CD14-positive monocyte (primary cell): Measurements from ENCODE around the gene NMT1. TPM values are rescaled to one million over a fixed set of nuclear protein-coding genes. Genes with fewer than 3 reads are reported as not detected.

ENCODE experiments used
- DNase-seq, 3 donors: peaks; one replicate each; pipeline ENCODE4 v3.0.0-alpha.2; 2011 to 2022
- H2AFZ ChIP-seq: 2 replicates; pipeline ENCODE4 v1.6.0; 2012; ENCODE audit warnings: mild to moderate bottlenecking, low read depth, low read length, inconsistent platforms; ENCODE audit not compliant: insufficient read depth, poor library complexity, severe bottlenecking
- H3K27ac ChIP-seq, 2 donors: 1 replicate in 1 of 2; 2 replicates in 1 of 2; pipeline ENCODE4 v1.5.1; 2012 to 2013; ENCODE audit warnings: low read length in 2 of 2, control low read depth in 1 of 2, inconsistent platforms in 1 of 2, low read depth in 1 of 2, mild to moderate bottlenecking in 1 of 2
- H3K27me3 ChIP-seq, 2 donors: one replicate each; pipeline versions ENCODE4 v1.6.0 to v1.6.1; 2011 to 2013; ENCODE audit warnings: low read length in 2 of 2; ENCODE audit not compliant: control insufficient read depth in 2 of 2, insufficient read depth in 2 of 2
- H3K36me3 ChIP-seq, 2 donors: replicated peaks in 1 of 2; 1 replicate in 1 of 2; 2 replicates in 1 of 2; pipeline versions ENCODE4 v1.5.1 to v1.6.1; 2012 to 2013; ENCODE audit warnings: low read length in 2 of 2, control low read depth in 1 of 2, inconsistent platforms in 1 of 2, mild to moderate bottlenecking in 1 of 2; ENCODE audit not compliant: insufficient read depth in 2 of 2, control insufficient read depth in 1 of 2
- H3K4me1 ChIP-seq, 2 donors: 1 replicate in 1 of 2; 2 replicates in 1 of 2; pipeline versions ENCODE4 v1.5.1 to v1.6.1; 2012 to 2013; ENCODE audit warnings: low read length in 2 of 2, control low read depth in 1 of 2, inconsistent platforms in 1 of 2, mild to moderate bottlenecking in 1 of 2, moderate library complexity in 1 of 2; ENCODE audit not compliant: insufficient read depth in 2 of 2, control insufficient read depth in 1 of 2
- H3K4me2 ChIP-seq: replicated peaks from 2 replicates; pipeline ENCODE3; 2012; ENCODE audit warnings: low read length, moderate library complexity, mild to moderate bottlenecking; ENCODE audit not compliant: poor library complexity, severe bottlenecking; ENCODE audit errors: extremely low read depth
- H3K4me3 ChIP-seq, 3 experiments: fragments of 200-600 bp in 1 of 3; sonication (generic) in 1 of 3; replicated peaks in 1 of 3; 1 replicate in 2 of 3; 2 replicates in 1 of 3; pipeline ENCODE4 v1.5.1; 2011 to 2013; ENCODE audit warnings: low read length in 3 of 3, mild to moderate bottlenecking in 3 of 3, control low read depth in 2 of 3, low read depth in 2 of 3, inconsistent platforms in 1 of 3, moderate library complexity in 1 of 3
- H3K79me2 ChIP-seq: 2 replicates; pipeline ENCODE4 v1.6.0; 2012; ENCODE audit warnings: mild to moderate bottlenecking, control low read depth, inconsistent platforms, low read length, moderate library complexity; ENCODE audit not compliant: insufficient read depth
- H3K9ac ChIP-seq: 2 replicates; pipeline ENCODE4 v1.6.0; 2017; ENCODE audit warnings: low read length, mild to moderate bottlenecking; ENCODE audit not compliant: insufficient read depth, poor library complexity, severe bottlenecking
- H3K9me3 ChIP-seq, 2 donors: replicated peaks in 1 of 2; 1 replicate in 1 of 2; 2 replicates in 1 of 2; pipeline versions ENCODE4 v1.5.1 to v1.6.1; 2012 to 2013; ENCODE audit warnings: low read length in 2 of 2, control low read depth in 1 of 2; ENCODE audit not compliant: control insufficient read depth in 1 of 2, insufficient read depth in 1 of 2
- H4K20me1 ChIP-seq: 2 replicates; pipeline ENCODE4 v1.6.0; 2012; ENCODE audit warnings: mild to moderate bottlenecking, low read length, control low read depth, moderate library complexity; ENCODE audit not compliant: insufficient read depth
- H3K27ac Mint-ChIP-seq, 7 donors: one replicate each; pipeline ENCODE4 v1.8.0; 2020; ENCODE audit warnings: mild to moderate bottlenecking in 7 of 7, mixed read lengths in 7 of 7, moderate library complexity in 6 of 7, inconsistent platforms in 2 of 7
- H3K27me3 Mint-ChIP-seq, 3 donors: one replicate each; pipeline ENCODE4 v1.8.0; 2021 to 2022; ENCODE audit warnings: low read depth in 3 of 3, mild to moderate bottlenecking in 3 of 3, mixed read lengths in 3 of 3, moderate library complexity in 3 of 3, inconsistent platforms in 1 of 3
- H3K36me3 Mint-ChIP-seq, 2 donors: one replicate each; pipeline ENCODE4 v1.8.0; 2020; ENCODE audit warnings: mixed read lengths in 2 of 2, inconsistent platforms in 1 of 2, mild to moderate bottlenecking in 1 of 2
- H3K4me1 Mint-ChIP-seq: one replicate; pipeline ENCODE4 v1.8.0; 2020; ENCODE audit warnings: mild to moderate bottlenecking, mixed read lengths
- H3K4me3 Mint-ChIP-seq, 2 donors: one replicate each; pipeline ENCODE4 v1.8.0; 2020; ENCODE audit warnings: mild to moderate bottlenecking in 2 of 2, mixed read lengths in 2 of 2, moderate library complexity in 1 of 2
- H3K9me3 Mint-ChIP-seq, 7 donors: one replicate each; pipeline ENCODE4 v1.8.0; 2020 to 2022; ENCODE audit warnings: mixed read lengths in 7 of 7, mild to moderate bottlenecking in 6 of 7, moderate library complexity in 6 of 7, inconsistent platforms in 2 of 7
- CTCF ChIP-seq: fragments of 200-600 bp; IDR thresholded peaks from one replicate; pipeline ENCODE4 v1.8.0; 2022; ENCODE audit warnings: antibody characterized with exemption, mild to moderate bottlenecking
- WGBS: methylation state at CpG from one replicate; pipeline ENCODE4 v1.1.5; 2013; ENCODE audit warnings: missing lambda C conversion rate; ENCODE audit not compliant: insufficient coverage; 5-methylcytosine and 5-hydroxymethylcytosine counted together
- intact Hi-C, 2 donors: fragments of 100-400 bp; cut with micrococcal nuclease; formaldehyde crosslinking; loops; one replicate each; pipeline versions ENCODE4 v1.15.0 to v1.15.1; 2023
- polyA plus RNA-seq, 3 donors: library from polyadenylated mRNA; depleted of rRNA in 1 of 3; unstranded in 2 of 3; stranded (reverse) in 1 of 3; fragments of 300-500 nt in 2 of 3; fragments of >200 nt in 1 of 3; fragmentation: Illumina TruSeq in 2 of 3; gene quantifications; 1 replicate in 2 of 3; 2 replicates in 1 of 3; pipeline ENCODE4 v1.2.3, GENCODE V29; 2012 to 2021

NMT1 gene
- polyA plus RNA-seq, 3 donors: 27.2 to 50.2 (median 45.1) TPM

- DNase-seq: no peak
- peaks cover 69 to 99% of the 10 kb centered on the region in 2 donors for H3K36me3 Mint-ChIP-seq
- no peaks in the 10 kb centered on the region for H3K9me3 Mint-ChIP-seq
These were observed 26.4 kb downstream of the NMT1 start for GRCh38 chr17:45087504-45087975.

GRCh38 chr17:45087978-45088377 is 26.9 kb downstream of the NMT1 start:
- Histone ChIP-seq H3K36me3 (peaks cover 83 to 97% of the 10 kb centered on the region in 2 donors), H3K27me3 (no peaks in the 10 kb centered on the region), H3K27ac (no peak overlapping the region), H3K4me1 (no peaks in the 10 kb centered on the region), H3K9ac (no peak overlapping the region), H4K20me1 (peaks cover 37% of the 10 kb centered on the region), H3K4me3 (no peak overlapping the region), H3K79me2 (peaks cover 2% of the 10 kb centered on the region), H2AFZ (no peak overlapping the region), H3K4me2 (no peak overlapping the region), H3K9me3 (no peaks in the 10 kb centered on the region)
- H3K4me1 Mint-ChIP-seq: no peaks in the 10 kb centered on the region
- intact Hi-C loops: no loop called here
- H3K27me3 Mint-ChIP-seq: no peaks in the 10 kb centered on the region
- no peak overlapping the region for H3K4me3 Mint-ChIP-seq
- WGBS: 92% methylated on average over 4 of the region's 5 CpGs
- no peak overlapping the region for H3K27ac Mint-ChIP-seq
- no peaks in the 10 kb centered on the region for H3K9me3 Mint-ChIP-seq
- peaks cover 72 to 99% of the 10 kb centered on the region in 2 donors for H3K36me3 Mint-ChIP-seq
- DNase-seq: no peak
- no peak for TF ChIP-seq CTCF

More at GRCh38 chr17:45087504-45087975, 26.4 kb downstream of the NMT1 start:
- Histone ChIP-seq H2AFZ (no peak overlapping the region), H3K27ac (no peak overlapping the region), H3K4me2 (no peak overlapping the region), H3K9me3 (no peaks in the 10 kb centered on the region), H3K27me3 (no peaks in the 10 kb centered on the region), H3K79me2 (peaks cover 2% of the 10 kb centered on the region), H4K20me1 (peaks cover 39% of the 10 kb centered on the region), H3K4me1 (no peaks in the 10 kb centered on the region), H3K9ac (no peak overlapping the region), H3K36me3 (peaks cover 80 to 97% of the 10 kb centered on the region in 2 donors), H3K4me3 (no peak overlapping the region)
- Mint-ChIP-seq H3K4me3 (no peak overlapping the region), H3K27ac (peak overlapping the region in 1 of 7 donors; percentile 50), H3K27me3 (no peaks in the 10 kb centered on the region), H3K4me1 (no peaks in the 10 kb centered on the region)
- no peak for TF ChIP-seq CTCF
- intact Hi-C loops: no loop called here
- WGBS: 100% methylated on average over 3 of the region's 3 CpGs
